ENCODE data around the gene SETBP1.

DNA sequence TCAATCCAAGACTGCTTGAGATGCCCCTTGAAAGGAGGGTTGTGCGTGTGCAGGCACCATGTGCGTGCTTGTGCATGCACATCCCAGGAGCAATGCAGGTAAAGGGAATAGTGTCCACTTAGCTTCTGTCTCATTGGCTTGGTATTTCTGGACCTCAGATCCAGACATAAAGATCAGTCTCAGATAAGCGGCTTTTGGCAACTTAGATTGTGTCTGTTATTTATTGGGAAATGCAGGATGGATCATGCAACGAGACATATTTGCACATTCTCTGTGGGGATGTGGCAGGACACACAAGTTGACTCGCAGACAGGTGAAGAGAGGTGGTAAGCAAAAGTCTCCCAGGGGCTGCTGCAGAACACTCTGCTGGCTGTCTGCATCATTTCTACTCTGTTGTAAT, 67.9 kb downstream of the SETBP1 start:
- TF ChIP-seq, protein P1, sequence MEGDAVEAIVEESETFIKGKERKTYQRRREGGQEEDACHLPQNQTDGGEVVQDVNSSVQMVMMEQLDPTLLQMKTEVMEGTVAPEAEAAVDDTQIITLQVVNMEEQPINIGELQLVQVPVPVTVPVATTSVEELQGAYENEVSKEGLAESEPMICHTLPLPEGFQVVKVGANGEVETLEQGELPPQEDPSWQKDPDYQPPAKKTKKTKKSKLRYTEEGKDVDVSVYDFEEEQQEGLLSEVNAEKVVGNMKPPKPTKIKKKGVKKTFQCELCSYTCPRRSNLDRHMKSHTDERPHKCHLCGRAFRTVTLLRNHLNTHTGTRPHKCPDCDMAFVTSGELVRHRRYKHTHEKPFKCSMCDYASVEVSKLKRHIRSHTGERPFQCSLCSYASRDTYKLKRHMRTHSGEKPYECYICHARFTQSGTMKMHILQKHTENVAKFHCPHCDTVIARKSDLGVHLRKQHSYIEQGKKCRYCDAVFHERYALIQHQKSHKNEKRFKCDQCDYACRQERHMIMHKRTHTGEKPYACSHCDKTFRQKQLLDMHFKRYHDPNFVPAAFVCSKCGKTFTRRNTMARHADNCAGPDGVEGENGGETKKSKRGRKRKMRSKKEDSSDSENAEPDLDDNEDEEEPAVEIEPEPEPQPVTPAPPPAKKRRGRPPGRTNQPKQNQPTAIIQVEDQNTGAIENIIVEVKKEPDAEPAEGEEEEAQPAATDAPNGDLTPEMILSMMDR (IDR thresholded peaks at IDR 0.05 in 2 of 3, conservative IDR thresholded peaks at IDR 0.05 in 1 of 3; ENCODE audit: borderline replicate concordance in 1 of 3, insufficient read depth in 1 of 3, low read depth in 2 of 3, low read length in 2 of 3): no peak
- no peak for TF ChIP-seq SIN3A (IDR thresholded peaks at IDR 0.05; ENCODE audit: low read depth)
